WTC11 (cell line): ENCODE data around the gene DHX40. TPM values are rescaled to one million over a fixed set of nuclear protein-coding genes. Genes with fewer than 3 reads are reported as not detected.

Experiments
- FOXP1 ChIP-seq: sonication (generic); formaldehyde crosslinking; IDR thresholded peaks from 2 replicates; pipeline ENCODE4 v1.8.0; 2022; ENCODE audit warnings: missing genetic modification reagents, mild to moderate bottlenecking, moderate library complexity, borderline replicate concordance
- JAZF1 ChIP-seq: fragments of 250-450 bp; sonication (Bioruptor Pico); IDR thresholded peaks from 2 replicates; pipeline ENCODE4 v1.9.0; 2021; ENCODE audit warnings: moderate library complexity, mild to moderate bottlenecking, inconsistent platforms
- JUN ChIP-seq: sonication (generic); formaldehyde crosslinking; IDR thresholded peaks from 2 replicates; pipeline ENCODE4 v1.8.0; 2023; ENCODE audit warnings: mild to moderate bottlenecking, missing genetic modification reagents
- NR1H2 ChIP-seq: sonication (generic); formaldehyde crosslinking; IDR thresholded peaks from 2 replicates; pipeline ENCODE4 v1.9.0; 2021; ENCODE audit warnings: mild to moderate bottlenecking, moderate library complexity, missing genetic modification reagents
- SMAD3 ChIP-seq: sonication (generic); formaldehyde crosslinking; IDR thresholded peaks from 2 replicates; pipeline ENCODE4 v1.8.0; 2022; ENCODE audit warnings: missing genetic modification reagents, mild to moderate bottlenecking, borderline replicate concordance
- ZNF416 ChIP-seq: fragments of 250-450 bp; sonication (Bioruptor Pico); IDR thresholded peaks from 2 replicates; pipeline ENCODE4 v1.9.0; 2021; ENCODE audit warnings: mild to moderate bottlenecking, inconsistent platforms
- ZNF423 ChIP-seq: fragments of 250-450 bp; sonication (Bioruptor Pico); IDR thresholded peaks from 2 replicates; pipeline ENCODE4 v2.1.2; 2022; ENCODE audit warnings: mild to moderate bottlenecking, moderate library complexity
- ZNF671 ChIP-seq: fragments of 250-450 bp; sonication (Bioruptor Pico); IDR thresholded peaks from 2 replicates; pipeline ENCODE4 v1.8.0; 2021; ENCODE audit warnings: mild to moderate bottlenecking
- total RNA-seq: library from RNA; stranded (reverse); gene quantifications from 3 replicates; pipeline ENCODE4 v1.2.3, GENCODE V29; 2021
- TF ChIP-seq, protein P1 (sequence below): fragments of 250-450 bp; sonication (Bioruptor Pico); IDR thresholded peaks from 2 replicates; pipeline ENCODE4 v1.9.0; 2021; ENCODE audit warnings: mild to moderate bottlenecking, borderline replicate concordance
- TF ChIP-seq, protein P2 (sequence below): sonication (generic); formaldehyde crosslinking; IDR thresholded peaks from 2 replicates; pipeline ENCODE4 v1.8.1; 2023; ENCODE audit warnings: mild to moderate bottlenecking, missing genetic modification reagents
- TF ChIP-seq, protein P3 (sequence below): fragments of 250-450 bp; sonication (Bioruptor Pico); IDR thresholded peaks from 2 replicates; pipeline ENCODE4 v1.9.0; 2021; ENCODE audit warnings: mild to moderate bottlenecking
- TF ChIP-seq, protein P4 (sequence below): sonication (generic); formaldehyde crosslinking; IDR thresholded peaks from 2 replicates; pipeline ENCODE4 v1.8.1; 2023; ENCODE audit warnings: mild to moderate bottlenecking, missing genetic modification reagents
- TF ChIP-seq, protein P5 (sequence below): sonication (generic); formaldehyde crosslinking; IDR thresholded peaks from 2 replicates; pipeline ENCODE4 v1.8.1; 2022; ENCODE audit warnings: mild to moderate bottlenecking, missing genetic modification reagents, moderate library complexity, borderline replicate concordance
- TF ChIP-seq, protein P6 (sequence below): sonication (generic); formaldehyde crosslinking; IDR thresholded peaks from 2 replicates; pipeline ENCODE4 v1.8.1; 2022; ENCODE audit warnings: low read depth, missing genetic modification reagents, borderline replicate concordance
- TF ChIP-seq, protein P7 (sequence below): sonication (generic); formaldehyde crosslinking; IDR thresholded peaks from 2 replicates; pipeline ENCODE4 v1.8.1; 2023; ENCODE audit warnings: mild to moderate bottlenecking, missing genetic modification reagents, moderate library complexity

Gene DHX40
- total RNA-seq, 1 experiment from 2014 or later = 26.9 TPM

DNA sequence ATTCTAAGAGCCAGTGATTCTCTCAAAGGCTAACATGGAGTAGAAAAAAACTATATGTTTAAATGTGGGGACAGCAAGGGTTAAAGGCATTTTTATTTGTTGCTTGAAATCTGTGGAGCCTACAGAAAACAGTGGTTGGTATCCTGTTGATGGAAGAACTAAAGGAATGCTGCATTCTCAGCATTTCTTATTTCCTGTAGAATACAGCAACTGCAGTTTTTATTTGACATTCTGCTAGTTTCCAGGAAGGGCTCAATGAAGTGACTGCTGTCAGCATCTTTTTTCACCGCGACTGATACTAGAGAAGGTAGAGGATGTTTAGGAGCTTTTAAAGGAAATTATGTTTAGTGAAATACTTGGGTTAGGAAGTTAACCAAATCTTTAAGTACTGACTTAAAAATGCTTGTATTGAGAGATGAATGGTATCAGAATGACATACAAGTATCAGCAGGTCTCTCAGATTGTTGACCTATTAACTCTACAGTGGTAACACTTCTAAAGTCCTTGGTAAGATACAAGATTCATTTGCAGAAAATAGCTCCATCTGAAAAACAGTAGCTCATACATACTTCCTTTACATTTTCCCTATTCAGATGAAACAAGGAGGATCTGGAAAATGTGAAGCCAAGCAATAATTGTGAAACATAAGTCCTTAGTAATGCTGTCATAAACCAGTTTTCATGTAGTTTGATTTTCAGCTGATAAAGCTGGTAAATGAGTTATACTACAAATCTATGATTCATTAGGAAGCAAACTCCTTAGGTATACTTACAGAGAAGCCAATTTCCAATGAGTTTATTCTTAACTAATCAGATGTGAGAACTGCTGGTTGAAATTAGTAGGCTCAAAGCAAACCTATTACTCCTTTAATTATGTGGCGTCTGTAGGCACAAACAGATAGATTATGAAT is 69.5 kb downstream of the DHX40 start (continued):
- TF ChIP-seq, protein P1, sequence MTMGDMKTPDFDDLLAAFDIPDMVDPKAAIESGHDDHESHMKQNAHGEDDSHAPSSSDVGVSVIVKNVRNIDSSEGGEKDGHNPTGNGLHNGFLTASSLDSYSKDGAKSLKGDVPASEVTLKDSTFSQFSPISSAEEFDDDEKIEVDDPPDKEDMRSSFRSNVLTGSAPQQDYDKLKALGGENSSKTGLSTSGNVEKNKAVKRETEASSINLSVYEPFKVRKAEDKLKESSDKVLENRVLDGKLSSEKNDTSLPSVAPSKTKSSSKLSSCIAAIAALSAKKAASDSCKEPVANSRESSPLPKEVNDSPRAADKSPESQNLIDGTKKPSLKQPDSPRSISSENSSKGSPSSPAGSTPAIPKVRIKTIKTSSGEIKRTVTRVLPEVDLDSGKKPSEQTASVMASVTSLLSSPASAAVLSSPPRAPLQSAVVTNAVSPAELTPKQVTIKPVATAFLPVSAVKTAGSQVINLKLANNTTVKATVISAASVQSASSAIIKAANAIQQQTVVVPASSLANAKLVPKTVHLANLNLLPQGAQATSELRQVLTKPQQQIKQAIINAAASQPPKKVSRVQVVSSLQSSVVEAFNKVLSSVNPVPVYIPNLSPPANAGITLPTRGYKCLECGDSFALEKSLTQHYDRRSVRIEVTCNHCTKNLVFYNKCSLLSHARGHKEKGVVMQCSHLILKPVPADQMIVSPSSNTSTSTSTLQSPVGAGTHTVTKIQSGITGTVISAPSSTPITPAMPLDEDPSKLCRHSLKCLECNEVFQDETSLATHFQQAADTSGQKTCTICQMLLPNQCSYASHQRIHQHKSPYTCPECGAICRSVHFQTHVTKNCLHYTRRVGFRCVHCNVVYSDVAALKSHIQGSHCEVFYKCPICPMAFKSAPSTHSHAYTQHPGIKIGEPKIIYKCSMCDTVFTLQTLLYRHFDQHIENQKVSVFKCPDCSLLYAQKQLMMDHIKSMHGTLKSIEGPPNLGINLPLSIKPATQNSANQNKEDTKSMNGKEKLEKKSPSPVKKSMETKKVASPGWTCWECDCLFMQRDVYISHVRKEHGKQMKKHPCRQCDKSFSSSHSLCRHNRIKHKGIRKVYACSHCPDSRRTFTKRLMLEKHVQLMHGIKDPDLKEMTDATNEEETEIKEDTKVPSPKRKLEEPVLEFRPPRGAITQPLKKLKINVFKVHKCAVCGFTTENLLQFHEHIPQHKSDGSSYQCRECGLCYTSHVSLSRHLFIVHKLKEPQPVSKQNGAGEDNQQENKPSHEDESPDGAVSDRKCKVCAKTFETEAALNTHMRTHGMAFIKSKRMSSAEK = no peak
- TF ChIP-seq NR1H2 (no peak), JUN (CRISPR knock-in tag) (no peak), ZNF416 (no peak), FOXP1 (no peak), SMAD3 (CRISPR knock-in tag) (no peak), ZNF423 (no peak), ZNF671 (CRISPR knock-in tag) (no peak), JAZF1 (CRISPR knock-in tag) (no peak)
- TF ChIP-seq, protein P2, sequence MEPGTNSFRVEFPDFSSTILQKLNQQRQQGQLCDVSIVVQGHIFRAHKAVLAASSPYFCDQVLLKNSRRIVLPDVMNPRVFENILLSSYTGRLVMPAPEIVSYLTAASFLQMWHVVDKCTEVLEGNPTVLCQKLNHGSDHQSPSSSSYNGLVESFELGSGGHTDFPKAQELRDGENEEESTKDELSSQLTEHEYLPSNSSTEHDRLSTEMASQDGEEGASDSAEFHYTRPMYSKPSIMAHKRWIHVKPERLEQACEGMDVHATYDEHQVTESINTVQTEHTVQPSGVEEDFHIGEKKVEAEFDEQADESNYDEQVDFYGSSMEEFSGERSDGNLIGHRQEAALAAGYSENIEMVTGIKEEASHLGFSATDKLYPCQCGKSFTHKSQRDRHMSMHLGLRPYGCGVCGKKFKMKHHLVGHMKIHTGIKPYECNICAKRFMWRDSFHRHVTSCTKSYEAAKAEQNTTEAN (CRISPR knock-in tag) = no peak
- TF ChIP-seq, protein P3, sequence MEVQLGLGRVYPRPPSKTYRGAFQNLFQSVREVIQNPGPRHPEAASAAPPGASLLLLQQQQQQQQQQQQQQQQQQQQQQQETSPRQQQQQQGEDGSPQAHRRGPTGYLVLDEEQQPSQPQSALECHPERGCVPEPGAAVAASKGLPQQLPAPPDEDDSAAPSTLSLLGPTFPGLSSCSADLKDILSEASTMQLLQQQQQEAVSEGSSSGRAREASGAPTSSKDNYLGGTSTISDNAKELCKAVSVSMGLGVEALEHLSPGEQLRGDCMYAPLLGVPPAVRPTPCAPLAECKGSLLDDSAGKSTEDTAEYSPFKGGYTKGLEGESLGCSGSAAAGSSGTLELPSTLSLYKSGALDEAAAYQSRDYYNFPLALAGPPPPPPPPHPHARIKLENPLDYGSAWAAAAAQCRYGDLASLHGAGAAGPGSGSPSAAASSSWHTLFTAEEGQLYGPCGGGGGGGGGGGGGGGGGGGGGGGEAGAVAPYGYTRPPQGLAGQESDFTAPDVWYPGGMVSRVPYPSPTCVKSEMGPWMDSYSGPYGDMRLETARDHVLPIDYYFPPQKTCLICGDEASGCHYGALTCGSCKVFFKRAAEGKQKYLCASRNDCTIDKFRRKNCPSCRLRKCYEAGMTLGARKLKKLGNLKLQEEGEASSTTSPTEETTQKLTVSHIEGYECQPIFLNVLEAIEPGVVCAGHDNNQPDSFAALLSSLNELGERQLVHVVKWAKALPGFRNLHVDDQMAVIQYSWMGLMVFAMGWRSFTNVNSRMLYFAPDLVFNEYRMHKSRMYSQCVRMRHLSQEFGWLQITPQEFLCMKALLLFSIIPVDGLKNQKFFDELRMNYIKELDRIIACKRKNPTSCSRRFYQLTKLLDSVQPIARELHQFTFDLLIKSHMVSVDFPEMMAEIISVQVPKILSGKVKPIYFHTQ (CRISPR knock-in tag) = no peak
- TF ChIP-seq, protein P4, sequence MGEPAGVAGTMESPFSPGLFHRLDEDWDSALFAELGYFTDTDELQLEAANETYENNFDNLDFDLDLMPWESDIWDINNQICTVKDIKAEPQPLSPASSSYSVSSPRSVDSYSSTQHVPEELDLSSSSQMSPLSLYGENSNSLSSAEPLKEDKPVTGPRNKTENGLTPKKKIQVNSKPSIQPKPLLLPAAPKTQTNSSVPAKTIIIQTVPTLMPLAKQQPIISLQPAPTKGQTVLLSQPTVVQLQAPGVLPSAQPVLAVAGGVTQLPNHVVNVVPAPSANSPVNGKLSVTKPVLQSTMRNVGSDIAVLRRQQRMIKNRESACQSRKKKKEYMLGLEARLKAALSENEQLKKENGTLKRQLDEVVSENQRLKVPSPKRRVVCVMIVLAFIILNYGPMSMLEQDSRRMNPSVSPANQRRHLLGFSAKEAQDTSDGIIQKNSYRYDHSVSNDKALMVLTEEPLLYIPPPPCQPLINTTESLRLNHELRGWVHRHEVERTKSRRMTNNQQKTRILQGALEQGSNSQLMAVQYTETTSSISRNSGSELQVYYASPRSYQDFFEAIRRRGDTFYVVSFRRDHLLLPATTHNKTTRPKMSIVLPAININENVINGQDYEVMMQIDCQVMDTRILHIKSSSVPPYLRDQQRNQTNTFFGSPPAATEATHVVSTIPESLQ = no peak
- TF ChIP-seq, protein P5, sequence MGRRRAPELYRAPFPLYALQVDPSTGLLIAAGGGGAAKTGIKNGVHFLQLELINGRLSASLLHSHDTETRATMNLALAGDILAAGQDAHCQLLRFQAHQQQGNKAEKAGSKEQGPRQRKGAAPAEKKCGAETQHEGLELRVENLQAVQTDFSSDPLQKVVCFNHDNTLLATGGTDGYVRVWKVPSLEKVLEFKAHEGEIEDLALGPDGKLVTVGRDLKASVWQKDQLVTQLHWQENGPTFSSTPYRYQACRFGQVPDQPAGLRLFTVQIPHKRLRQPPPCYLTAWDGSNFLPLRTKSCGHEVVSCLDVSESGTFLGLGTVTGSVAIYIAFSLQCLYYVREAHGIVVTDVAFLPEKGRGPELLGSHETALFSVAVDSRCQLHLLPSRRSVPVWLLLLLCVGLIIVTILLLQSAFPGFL (CRISPR knock-in tag) = no peak
- TF ChIP-seq, protein P6, sequence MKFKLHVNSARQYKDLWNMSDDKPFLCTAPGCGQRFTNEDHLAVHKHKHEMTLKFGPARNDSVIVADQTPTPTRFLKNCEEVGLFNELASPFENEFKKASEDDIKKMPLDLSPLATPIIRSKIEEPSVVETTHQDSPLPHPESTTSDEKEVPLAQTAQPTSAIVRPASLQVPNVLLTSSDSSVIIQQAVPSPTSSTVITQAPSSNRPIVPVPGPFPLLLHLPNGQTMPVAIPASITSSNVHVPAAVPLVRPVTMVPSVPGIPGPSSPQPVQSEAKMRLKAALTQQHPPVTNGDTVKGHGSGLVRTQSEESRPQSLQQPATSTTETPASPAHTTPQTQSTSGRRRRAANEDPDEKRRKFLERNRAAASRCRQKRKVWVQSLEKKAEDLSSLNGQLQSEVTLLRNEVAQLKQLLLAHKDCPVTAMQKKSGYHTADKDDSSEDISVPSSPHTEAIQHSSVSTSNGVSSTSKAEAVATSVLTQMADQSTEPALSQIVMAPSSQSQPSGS (CRISPR knock-in tag) = no peak
- TF ChIP-seq, protein P7, sequence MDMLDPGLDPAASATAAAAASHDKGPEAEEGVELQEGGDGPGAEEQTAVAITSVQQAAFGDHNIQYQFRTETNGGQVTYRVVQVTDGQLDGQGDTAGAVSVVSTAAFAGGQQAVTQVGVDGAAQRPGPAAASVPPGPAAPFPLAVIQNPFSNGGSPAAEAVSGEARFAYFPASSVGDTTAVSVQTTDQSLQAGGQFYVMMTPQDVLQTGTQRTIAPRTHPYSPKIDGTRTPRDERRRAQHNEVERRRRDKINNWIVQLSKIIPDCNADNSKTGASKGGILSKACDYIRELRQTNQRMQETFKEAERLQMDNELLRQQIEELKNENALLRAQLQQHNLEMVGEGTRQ = no peak
